GM23338 (cell line): ENCODE results near the gene RAB20. TPM values are rescaled to one million over a fixed set of nuclear protein-coding genes. Genes with fewer than 3 reads are reported as not detected.

Source experiments
- ATAC-seq: fragments of 200-7000 bp; cut with Tn5 transposase; 3 replicates; pipeline ENCODE4 v1.9.1; 2020
- DNase-seq: peaks from one replicate; pipeline ENCODE4 v3.0.0-alpha.2; 2015; ENCODE audit warnings: low spot score
- H2AFZ ChIP-seq: fragments of 200-600 bp; sonication (generic); 2 replicates; pipeline ENCODE4 v1.8.0; 2016; ENCODE audit warnings: antibody characterized with exemption, mild to moderate bottlenecking, moderate library complexity
- H3F3A ChIP-seq: fragments of 200-600 bp; sonication (generic); replicated peaks from 2 replicates; pipeline ENCODE4 v1.8.0; 2017; ENCODE audit warnings: antibody characterized with exemption, mixed run types, low read depth
- H3K27ac ChIP-seq: fragments of 200-600 bp; sonication (generic); 2 replicates; pipeline ENCODE4 v1.6.1; 2016; ENCODE audit warnings: low read depth
- H3K27me3 ChIP-seq: fragments of 200-600 bp; sonication (generic); 2 replicates; pipeline ENCODE4 v1.8.0; 2016; ENCODE audit warnings: mild to moderate bottlenecking, mixed run types, moderate library complexity; ENCODE audit not compliant: insufficient read depth
- H3K36me3 ChIP-seq: fragments of 200-600 bp; sonication (generic); 2 replicates; pipeline ENCODE4 v1.8.0; 2016; ENCODE audit warnings: mild to moderate bottlenecking; ENCODE audit not compliant: insufficient read depth
- H3K4me1 ChIP-seq: fragments of 200-600 bp; sonication (generic); 2 replicates; pipeline ENCODE4 v1.8.0; 2016; ENCODE audit warnings: mild to moderate bottlenecking, moderate library complexity; ENCODE audit not compliant: insufficient read depth
- H3K4me2 ChIP-seq: fragments of 200-600 bp; sonication (generic); 2 replicates; pipeline ENCODE4 v1.7.1; 2017; ENCODE audit warnings: mixed run types
- H3K4me3 ChIP-seq: fragments of 200-600 bp; sonication (generic); 2 replicates; pipeline ENCODE4 v1.6.1; 2016; ENCODE audit warnings: mixed run types
- H3K79me2 ChIP-seq: fragments of 200-600 bp; sonication (generic); replicated peaks from 2 replicates; pipeline ENCODE4 v1.8.0; 2017; ENCODE audit warnings: mild to moderate bottlenecking; ENCODE audit not compliant: insufficient read depth
- H3K9me2 ChIP-seq: fragments of 200-600 bp; sonication (generic); 2 replicates; pipeline ENCODE4 v1.8.0; 2017; ENCODE audit not compliant: insufficient read depth
- H4K20me1 ChIP-seq: fragments of 200-600 bp; sonication (generic); replicated peaks from 2 replicates; pipeline ENCODE4 v1.8.0; 2017; ENCODE audit warnings: mild to moderate bottlenecking; ENCODE audit not compliant: insufficient read depth
- H3K27ac Mint-ChIP-seq: 2 replicates; pipeline ENCODE4 v1.8.0; 2020; ENCODE audit warnings: inconsistent platforms, mild to moderate bottlenecking, moderate library complexity, mixed read lengths
- H3K27me3 Mint-ChIP-seq: 3 replicates; pipeline ENCODE4 v1.8.0; 2022; ENCODE audit warnings: low read depth, mild to moderate bottlenecking, moderate library complexity, mixed read lengths, inconsistent platforms; ENCODE audit not compliant: insufficient read depth, poor library complexity
- H3K36me3 Mint-ChIP-seq: 3 replicates; pipeline ENCODE4 v1.8.0; 2021; ENCODE audit warnings: low read depth, mild to moderate bottlenecking, inconsistent platforms, moderate library complexity, mixed read lengths
- H3K4me1 Mint-ChIP-seq: 3 replicates; pipeline ENCODE4 v1.8.0; 2020; ENCODE audit warnings: mild to moderate bottlenecking, inconsistent platforms, mixed read lengths
- H3K4me3 Mint-ChIP-seq: 3 replicates; pipeline ENCODE4 v1.8.0; 2021; ENCODE audit warnings: moderate library complexity, mild to moderate bottlenecking, inconsistent platforms, mixed read lengths
- H3K9me3 Mint-ChIP-seq: 3 replicates; pipeline ENCODE4 v1.8.0; 2020; ENCODE audit warnings: moderate library complexity, mild to moderate bottlenecking, inconsistent platforms, mixed read lengths
- CREB1 ChIP-seq: fragments of 250-450 bp; sonication (Bioruptor Pico); IDR thresholded peaks from 2 replicates; pipeline ENCODE4 v1.5.0; 2020; ENCODE audit warnings: low read depth, mild to moderate bottlenecking, moderate library complexity
- ETS1 ChIP-seq: IDR thresholded peaks from 2 replicates; pipeline ENCODE4 v1.6.1; 2016; ENCODE audit warnings: antibody characterized with exemption
- EZH2 ChIP-seq: fragments of 200-600 bp; sonication (generic); IDR thresholded peaks from one replicate; pipeline ENCODE4 v1.8.0; 2017; ENCODE audit warnings: antibody characterized with exemption, mild to moderate bottlenecking, low read depth; ENCODE audit not compliant: unreplicated experiment
- EZH2phosphoT487 ChIP-seq: fragments of 200-600 bp; sonication (generic); IDR thresholded peaks from one replicate; pipeline ENCODE4 v1.8.1; 2018; ENCODE audit warnings: antibody characterized with exemption; ENCODE audit not compliant: unreplicated experiment
- JUNB ChIP-seq: IDR thresholded peaks from one replicate; pipeline ENCODE4 v1.6.1; 2016; ENCODE audit warnings: antibody characterized with exemption; ENCODE audit not compliant: unreplicated experiment
- NANOG ChIP-seq: IDR thresholded peaks from 2 replicates; pipeline ENCODE4 v1.6.1; 2016; ENCODE audit warnings: antibody characterized with exemption, borderline replicate concordance
- POLR2AphosphoS5 ChIP-seq: IDR thresholded peaks from 2 replicates; pipeline ENCODE4 v1.6.1; 2016; ENCODE audit warnings: antibody characterized with exemption, low read depth
- REST ChIP-seq: IDR thresholded peaks from one replicate; pipeline ENCODE4 v1.6.1; 2018; ENCODE audit warnings: antibody characterized with exemption; ENCODE audit not compliant: unreplicated experiment
- STAT1 ChIP-seq: IDR thresholded peaks from one replicate; pipeline ENCODE4 v1.6.1; 2016; ENCODE audit warnings: antibody characterized with exemption; ENCODE audit not compliant: unreplicated experiment
- ZNF114 ChIP-seq: fragments of 250-450 bp; sonication (Bioruptor Pico); IDR thresholded peaks from 2 replicates; pipeline ENCODE4 v1.5.0; 2020; ENCODE audit warnings: mild to moderate bottlenecking, moderate library complexity
- ZNF462 ChIP-seq: fragments of 250-450 bp; sonication (Bioruptor Pico); IDR thresholded peaks from 2 replicates; pipeline ENCODE4 v1.5.0; 2020; ENCODE audit warnings: mild to moderate bottlenecking, moderate library complexity
- polyA plus RNA-seq: library from polyadenylated mRNA; unstranded; fragments of >200 nt; fragmentation: Nextera tagmentation; extraction: Ambion mirVana; gene quantifications from 2 replicates; pipeline ENCODE4 v1.2.1, GENCODE V29; 2016
- total RNA-seq: library from RNA; depleted of rRNA; stranded (reverse); fragments of >200 nt; shearing (Covaris generic); gene quantifications from 2 replicates; pipeline ENCODE4 v1.2.3, GENCODE V29; 2014
- TF ChIP-seq, protein P1 (sequence below), 2 experiments: fragments of 200-600 bp in 1 of 2; sonication (generic) in 1 of 2; conservative IDR thresholded peaks; 2 replicates each; pipeline versions ENCODE4 v1.5.1 to v1.6.1; 2016 to 2017; ENCODE audit warnings: antibody characterized with exemption in 2 of 2, low read depth in 2 of 2, mild to moderate bottlenecking in 2 of 2, moderate library complexity in 1 of 2

RAB20 gene
- total and polyA plus RNA-seq, 2 experiments from 2014 or later: 12.3 to 26.6 TPM

GRCh38 chr13:110479215-110479545 lies 82.3 kb downstream of the RAB20 start (continued):
- TF ChIP-seq ZNF462 (CRISPR knock-in tag): no peak
- TF ChIP-seq EZH2phosphoT487: no peak
- no peak for TF ChIP-seq EZH2
- TF ChIP-seq POLR2AphosphoS5: no peak

GRCh38 chr13:110478405-110479214 lies 82.9 kb downstream of the RAB20 start:
- no peaks in the 10 kb centered on the region for H3K27me3 ChIP-seq
- H3K79me2 ChIP-seq: no peaks in the 10 kb centered on the region
- H3K36me3 Mint-ChIP-seq: peaks cover 43% of the 10 kb centered on the region
- no peaks in the 10 kb centered on the region; the same call in 2 of the 3 replicates for H3K9me3 Mint-ChIP-seq
- no peak for ATAC-seq
- no peak overlapping the region for H3K27ac ChIP-seq
- H2AFZ ChIP-seq: no peak overlapping the region
- no peaks in the 10 kb centered on the region for H3K4me1 ChIP-seq
- no peak overlapping the region for H3K4me3 Mint-ChIP-seq
- H3K27me3 Mint-ChIP-seq: peaks cover 14% of the 10 kb centered on the region
- H3K4me1 Mint-ChIP-seq: no peaks in the 10 kb centered on the region
- H3K9me2 ChIP-seq: no peaks in the 10 kb centered on the region; the same call in 1 of the 2 replicates
- H3K27ac Mint-ChIP-seq: peak overlapping the region; percentile 62; the same call in 1 of the 2 replicates
- no peak overlapping the region for H3K4me3 ChIP-seq
- H4K20me1 ChIP-seq: no peaks in the 10 kb centered on the region
- H3K4me2 ChIP-seq: no peak overlapping the region
- no peak for DNase-seq
- H3K36me3 ChIP-seq: no peaks in the 10 kb centered on the region
- 0 out of 2 replicates have a peak, but pooled peaks cover 7% of the 10 kb centered on the region for H3F3A ChIP-seq
- TF ChIP-seq ETS1 (no peak), ZNF114 (CRISPR knock-in tag) (no peak), EZH2 (no peak), EZH2phosphoT487 (no peak), REST (no peak), CREB1 (CRISPR knock-in tag) (no peak), STAT1 (no peak), JUNB (no peak), POLR2AphosphoS5 (no peak), NANOG (no peak)
- TF ChIP-seq, protein P1, sequence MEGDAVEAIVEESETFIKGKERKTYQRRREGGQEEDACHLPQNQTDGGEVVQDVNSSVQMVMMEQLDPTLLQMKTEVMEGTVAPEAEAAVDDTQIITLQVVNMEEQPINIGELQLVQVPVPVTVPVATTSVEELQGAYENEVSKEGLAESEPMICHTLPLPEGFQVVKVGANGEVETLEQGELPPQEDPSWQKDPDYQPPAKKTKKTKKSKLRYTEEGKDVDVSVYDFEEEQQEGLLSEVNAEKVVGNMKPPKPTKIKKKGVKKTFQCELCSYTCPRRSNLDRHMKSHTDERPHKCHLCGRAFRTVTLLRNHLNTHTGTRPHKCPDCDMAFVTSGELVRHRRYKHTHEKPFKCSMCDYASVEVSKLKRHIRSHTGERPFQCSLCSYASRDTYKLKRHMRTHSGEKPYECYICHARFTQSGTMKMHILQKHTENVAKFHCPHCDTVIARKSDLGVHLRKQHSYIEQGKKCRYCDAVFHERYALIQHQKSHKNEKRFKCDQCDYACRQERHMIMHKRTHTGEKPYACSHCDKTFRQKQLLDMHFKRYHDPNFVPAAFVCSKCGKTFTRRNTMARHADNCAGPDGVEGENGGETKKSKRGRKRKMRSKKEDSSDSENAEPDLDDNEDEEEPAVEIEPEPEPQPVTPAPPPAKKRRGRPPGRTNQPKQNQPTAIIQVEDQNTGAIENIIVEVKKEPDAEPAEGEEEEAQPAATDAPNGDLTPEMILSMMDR (conservative IDR thresholded peaks at IDR 0.05; ENCODE audit: low read depth in 2 of 2): no peak
